GM12865 (cell line): ENCODE measurements around the gene BIVM.

ENCODE experiments used
- DNase-seq: peaks from one replicate; pipeline ENCODE4 v3.0.0; 2010; ENCODE audit warnings: low read depth
- H3K4me3 ChIP-seq: 2 replicates; pipeline ENCODE4 v1.5.1; 2011; ENCODE audit warnings: mild to moderate bottlenecking, low read depth, low read length, control low read depth
- CTCF ChIP-seq: IDR thresholded peaks from 2 replicates; pipeline ENCODE4 v1.5.1; 2011; ENCODE audit warnings: low read length, control low read depth, low read depth, inconsistent platforms; ENCODE audit not compliant: insufficient read depth; ENCODE audit errors: missing control alignments

The BIVM gene

GRCh38 chr13:102852556-102852955 is 53.6 kb downstream of the BIVM start:
- no peak overlapping the region for H3K4me3 ChIP-seq
- no peak for DNase-seq
- TF ChIP-seq CTCF = no peak

- no peak overlapping the region for H3K4me3 ChIP-seq
- DNase-seq = no peak
- no peak for TF ChIP-seq CTCF
These were observed 55.8 kb downstream of the BIVM start for GRCh38 chr13:102854675-102855074.

GRCh38 chr13:102856557-102856956 is 57.6 kb downstream of the BIVM start:
- no peak overlapping the region for H3K4me3 ChIP-seq
- TF ChIP-seq CTCF = no peak
- DNase-seq = no peak

GRCh38 chr13:102862624-102863210 is 63.8 kb downstream of the BIVM start:
- TF ChIP-seq CTCF = no peak
- no peak overlapping the region for H3K4me3 ChIP-seq
- no peak for DNase-seq

- DNase-seq = no peak
- TF ChIP-seq CTCF = no peak
These were observed 64.7 kb downstream of the BIVM start for GRCh38 chr13:102863590-102863989.

GRCh38 chr13:102868366-102868936 is 69.5 kb downstream of the BIVM start:
- no peak for DNase-seq
- no peak overlapping the region for H3K4me3 ChIP-seq
- no peak for TF ChIP-seq CTCF

More at GRCh38 chr13:102863590-102863989, 64.7 kb downstream of the BIVM start:
- H3K4me3 ChIP-seq = no peak overlapping the region
